Measurements from ENCODE around the gene RBM8A. TPM values are rescaled to one million over a fixed set of nuclear protein-coding genes. Genes with fewer than 3 reads are reported as not detected.

Gene RBM8A
- polyA plus RNA-seq, 1 of the 3 experiments (the other 2 are of a cell fraction) = 236 TPM

- WGBS (ENCODE audit: low lambda C conversion rate) = 93% methylated on average over 5 of the region's 5 CpGs
- no peak overlapping the region for H3K27ac ChIP-seq (ENCODE audit: low read depth in 2 of 2, low read length in 1 of 2)
- 0 out of 4 replicates have a peak, but pooled peaks cover 0 to under 1% of the 10 kb centered on the region in 2 experiments for H3K4me1 ChIP-seq (ENCODE audit: control insufficient read depth in 1 of 2, insufficient read depth in 2 of 2, low read depth in 1 of 2, low read length in 1 of 2)
- no peaks in the 10 kb centered on the region for H3K9me2 ChIP-seq
- no peaks in the 10 kb centered on the region for H3K27me3 ChIP-seq (ENCODE audit: insufficient read depth)
- ChIA-PET CTCF (interaction anchor here (11.0 kb wide), 1 partner anchor 13 kb away, joined by 281 read pairs; the partner anchor contains the start of genes ITGA10 and PEX11B), POLR2A (no interaction called here)
- no peak overlapping the region for H3K4me2 ChIP-seq
- H3K9ac ChIP-seq = no peak overlapping the region
- H3K4me3 ChIP-seq (ENCODE audit: low read depth in 2 of 2, low read length in 1 of 2) = no peak overlapping the region
- no peaks in the 10 kb centered on the region for H3K9me3 ChIP-seq
- H3K36me3 ChIP-seq (replicated peaks in 1 of 2; ENCODE audit: control insufficient read depth in 1 of 2, insufficient read depth in 2 of 2, low read length in 1 of 2) = no peaks in the 10 kb centered on the region
- no peaks in the 10 kb centered on the region for H4K20me1 ChIP-seq (ENCODE audit: insufficient read depth)
- H3F3A ChIP-seq (replicated peaks; ENCODE audit: insufficient read depth) = no peaks in the 10 kb centered on the region
- no peak for DNase-seq
- no peak overlapping the region for H2AFZ ChIP-seq (ENCODE audit: low read depth)
- no peak for TF ChIP-seq RCOR1 (IDR thresholded peaks at IDR 0.05; ENCODE audit: low read length)
- TF ChIP-seq USF2 (IDR thresholded peaks at IDR 0.05; ENCODE audit: borderline replicate concordance, low read depth, low read length) = no peak
- no peak for TF ChIP-seq MXI1 (IDR thresholded peaks at IDR 0.05; ENCODE audit: low read depth, low read length)
- no peak for TF ChIP-seq SMC3 (IDR thresholded peaks at IDR 0.05; ENCODE audit: low read depth, low read length)
- no peak for TF ChIP-seq FOSL2 (IDR thresholded peaks at IDR 0.05; ENCODE audit: borderline replicate concordance, low read depth)
- H3K79me2 ChIP-seq (ENCODE audit: insufficient read depth) = no peaks in the 10 kb centered on the region
Observed at GRCh38 chr1:145898756-145899155, 28.5 kb downstream of the RBM8A start.

GRCh38 chr1:145897969-145898368 lies 29.3 kb downstream of the RBM8A start:
- peaks cover 4% of the 10 kb centered on the region for H3F3A ChIP-seq (replicated peaks; ENCODE audit: insufficient read depth)
- ChIA-PET POLR2A (no interaction called here), CTCF (interaction anchor here (11.0 kb wide), 1 partner anchor 14 kb away, joined by 281 read pairs; the partner anchor contains the start of genes ITGA10 and PEX11B)
- H3K9ac ChIP-seq = no peak overlapping the region
- no peak overlapping the region for H3K27ac ChIP-seq (ENCODE audit: low read depth in 2 of 2, low read length in 1 of 2)
- H3K4me2 ChIP-seq = no peak overlapping the region
- no peaks in the 10 kb centered on the region for H3K9me2 ChIP-seq
- TF ChIP-seq RAD21 (IDR thresholded peaks at IDR 0.05; ENCODE audit: low read length) (no peak), POLR2AphosphoS5 (IDR thresholded peaks at IDR 0.05; ENCODE audit: low read depth, low read length) (no peak), NRF1 (IDR thresholded peaks at IDR 0.05; ENCODE audit: low read depth, low read length) (no peak), EP300 (IDR thresholded peaks at IDR 0.05; ENCODE audit: borderline replicate concordance in 1 of 2, low read depth in 1 of 2, low read length in 1 of 2) (no peak), CHD2 (IDR thresholded peaks at IDR 0.05; ENCODE audit: low read length, partially characterized antibody) (no peak)
- no peaks in the 10 kb centered on the region for H3K36me3 ChIP-seq (replicated peaks in 1 of 2; ENCODE audit: control insufficient read depth in 1 of 2, insufficient read depth in 2 of 2, low read length in 1 of 2)
- H3K9me3 ChIP-seq = no peaks in the 10 kb centered on the region
- no peaks in the 10 kb centered on the region for H3K79me2 ChIP-seq (ENCODE audit: insufficient read depth)
- H3K27me3 ChIP-seq (ENCODE audit: insufficient read depth) = no peaks in the 10 kb centered on the region
- H2AFZ ChIP-seq (ENCODE audit: low read depth) = no peak overlapping the region
- WGBS (ENCODE audit: low lambda C conversion rate) = 91% methylated on average over 1 of the region's 1 CpG
- H3K4me1 ChIP-seq (ENCODE audit: control insufficient read depth in 1 of 2, insufficient read depth in 2 of 2, low read depth in 1 of 2, low read length in 1 of 2) = peaks cover 3 to 8% of the 10 kb centered on the region in 2 experiments; a peak in 3 of 4 replicates
- no peaks in the 10 kb centered on the region for H4K20me1 ChIP-seq (ENCODE audit: insufficient read depth)
- H3K4me3 ChIP-seq (ENCODE audit: low read depth in 2 of 2, low read length in 1 of 2) = no peak overlapping the region
- DNase-seq = no peak

- Histone ChIP-seq H3K36me3 (replicated peaks in 1 of 2; ENCODE audit: control insufficient read depth in 1 of 2, insufficient read depth in 2 of 2, low read length in 1 of 2) (no peaks in the 10 kb centered on the region), H3K4me2 (no peak overlapping the region), H4K20me1 (ENCODE audit: insufficient read depth) (no peaks in the 10 kb centered on the region), H3K27me3 (ENCODE audit: insufficient read depth) (no peaks in the 10 kb centered on the region), H2AFZ (ENCODE audit: low read depth) (no peak overlapping the region), H3K27ac (ENCODE audit: low read depth in 2 of 2, low read length in 1 of 2) (no peak overlapping the region), H3K4me1 (ENCODE audit: control insufficient read depth in 1 of 2, insufficient read depth in 2 of 2, low read depth in 1 of 2, low read length in 1 of 2) (peaks cover 21 to 28% of the 10 kb centered on the region in 2 experiments), H3K9me3 (no peaks in the 10 kb centered on the region), H3K4me3 (ENCODE audit: low read depth in 2 of 2, low read length in 1 of 2) (no peak overlapping the region), H3K79me2 (ENCODE audit: insufficient read depth) (no peaks in the 10 kb centered on the region), H3F3A (replicated peaks; ENCODE audit: insufficient read depth) (peaks cover 20% of the 10 kb centered on the region), H3K9me2 (no peaks in the 10 kb centered on the region), H3K9ac (no peak overlapping the region)
- DNase-seq = no peak
- CTCF ChIA-PET = interaction anchor here (0.6 to 11.0 kb wide), 9 partner anchors 17 to 126 kb away, joined by 3 to 281 read pairs (median 3); partner anchors contain the start of genes HJV, ITGA10, NUDT17 and PEX11B
- 100% methylated on average over 1 of the region's 1 CpG for WGBS (ENCODE audit: low lambda C conversion rate)
- TF ChIP-seq TEAD4 (IDR thresholded peaks at IDR 0.05; ENCODE audit: borderline replicate concordance, insufficient read depth) (no peak), PBX3 (IDR thresholded peaks at IDR 0.05) (no peak), YY1 (IDR thresholded peaks at IDR 0.05; ENCODE audit: low read depth) (no peak)
- POLR2A ChIA-PET = no interaction called here
Observed at GRCh38 chr1:145895471-145895870, 31.8 kb downstream of the RBM8A start.

Measured in SK-N-SH (cell line).